HG02763 (cell line): ENCODE data around the gene ERMARD.

Source experiments
- ATAC-seq: cut with Tn5 transposase; IDR thresholded peaks from one replicate; pipeline ENCODE4 v1.9.1; 2021; ENCODE audit warnings: mild to moderate bottlenecking, moderate library complexity; ENCODE audit not compliant: unreplicated experiment

ERMARD gene

GRCh38 chr6:169824848-169825557 lies 73.6 kb downstream of the ERMARD start:
- ATAC-seq: no peak

- ATAC-seq: no peak
These were observed 74.3 kb downstream of the ERMARD start for GRCh38 chr6:169825558-169826225.

- no peak for ATAC-seq
These were observed 75.3 kb downstream of the ERMARD start for GRCh38 chr6:169826697-169827096.

- ATAC-seq: no peak
These were observed 75.9 kb downstream of the ERMARD start for GRCh38 chr6:169827290-169827717.

- ATAC-seq: no peak
These were observed 76.8 kb downstream of the ERMARD start for GRCh38 chr6:169828176-169828575.

- ATAC-seq: no peak
These were observed 78.4 kb downstream of the ERMARD start for GRCh38 chr6:169829786-169830185.

DNA sequence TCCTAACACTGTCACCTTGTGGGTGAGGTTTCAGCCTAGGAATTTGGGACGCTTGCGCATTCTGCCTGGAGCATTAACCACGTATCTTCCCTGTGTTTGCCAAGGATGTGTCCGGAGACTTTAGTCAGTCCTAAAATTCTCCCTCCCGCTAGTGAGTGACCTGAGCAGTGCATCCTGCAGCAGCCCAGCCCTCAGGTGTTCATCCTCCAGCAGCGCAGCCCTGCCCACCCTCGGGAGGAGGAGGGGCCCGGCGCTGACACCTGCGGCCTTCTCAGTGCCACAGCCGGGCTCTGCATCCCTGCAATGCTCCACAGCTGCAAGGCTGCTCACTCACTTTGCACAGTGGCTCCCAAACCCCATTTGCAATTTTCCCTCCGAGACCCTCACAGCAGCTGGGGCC lies 79.5 kb downstream of the ERMARD start:
- ATAC-seq: no peak
